HG02852 (cell line): ENCODE measurements around the gene C6orf47.
A peak's percentile ranks its signal among the peaks of the same experiment; 100 is the strongest.

Experiments used
- ATAC-seq: cut with Tn5 transposase; IDR thresholded peaks from one replicate; pipeline ENCODE4 v1.9.1; 2021; ENCODE audit warnings: mild to moderate bottlenecking, moderate library complexity; ENCODE audit not compliant: unreplicated experiment

C6orf47 gene

DNA sequence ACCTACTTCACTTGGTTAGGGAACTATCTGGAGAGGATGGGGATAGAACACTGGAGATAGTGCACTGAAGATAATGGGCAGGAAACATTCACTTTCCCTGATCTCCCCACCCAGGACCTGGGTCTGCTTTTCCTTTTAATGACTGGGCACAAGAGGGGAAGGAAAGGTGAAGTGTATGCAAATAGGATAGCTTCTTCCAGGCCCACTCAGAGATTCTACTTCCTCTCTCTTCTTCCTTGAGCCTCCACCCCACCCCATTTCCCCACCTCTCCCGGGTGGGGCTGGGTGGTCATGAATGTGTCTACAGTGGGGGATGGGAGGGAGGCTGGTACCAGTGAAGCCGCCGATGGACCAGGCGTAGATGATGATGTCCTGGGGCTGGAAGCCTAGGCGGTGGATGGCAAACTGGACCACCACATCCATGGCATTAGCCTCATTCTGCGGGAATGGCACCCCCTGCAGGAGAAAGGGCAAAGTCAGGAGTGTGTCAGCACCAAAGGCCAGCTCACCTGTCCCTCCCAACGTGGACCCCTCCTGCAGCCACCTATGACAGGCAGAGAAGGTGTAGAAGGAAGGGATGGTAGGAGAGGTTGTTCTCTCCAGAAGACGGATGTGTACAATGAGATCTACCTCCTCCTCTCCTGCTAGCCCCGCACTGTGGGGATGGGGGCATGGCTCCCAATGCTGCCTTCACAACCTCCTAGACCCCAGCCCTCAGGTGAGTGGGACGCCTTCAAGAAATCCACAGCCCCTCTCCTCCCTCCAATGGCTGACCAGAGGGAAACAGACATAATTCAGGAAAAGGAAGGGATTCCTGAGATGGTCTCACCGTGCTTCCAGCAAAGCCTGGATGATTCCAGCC, 28.9 kb upstream of the C6orf47 start:
- no peak for ATAC-seq

DNA sequence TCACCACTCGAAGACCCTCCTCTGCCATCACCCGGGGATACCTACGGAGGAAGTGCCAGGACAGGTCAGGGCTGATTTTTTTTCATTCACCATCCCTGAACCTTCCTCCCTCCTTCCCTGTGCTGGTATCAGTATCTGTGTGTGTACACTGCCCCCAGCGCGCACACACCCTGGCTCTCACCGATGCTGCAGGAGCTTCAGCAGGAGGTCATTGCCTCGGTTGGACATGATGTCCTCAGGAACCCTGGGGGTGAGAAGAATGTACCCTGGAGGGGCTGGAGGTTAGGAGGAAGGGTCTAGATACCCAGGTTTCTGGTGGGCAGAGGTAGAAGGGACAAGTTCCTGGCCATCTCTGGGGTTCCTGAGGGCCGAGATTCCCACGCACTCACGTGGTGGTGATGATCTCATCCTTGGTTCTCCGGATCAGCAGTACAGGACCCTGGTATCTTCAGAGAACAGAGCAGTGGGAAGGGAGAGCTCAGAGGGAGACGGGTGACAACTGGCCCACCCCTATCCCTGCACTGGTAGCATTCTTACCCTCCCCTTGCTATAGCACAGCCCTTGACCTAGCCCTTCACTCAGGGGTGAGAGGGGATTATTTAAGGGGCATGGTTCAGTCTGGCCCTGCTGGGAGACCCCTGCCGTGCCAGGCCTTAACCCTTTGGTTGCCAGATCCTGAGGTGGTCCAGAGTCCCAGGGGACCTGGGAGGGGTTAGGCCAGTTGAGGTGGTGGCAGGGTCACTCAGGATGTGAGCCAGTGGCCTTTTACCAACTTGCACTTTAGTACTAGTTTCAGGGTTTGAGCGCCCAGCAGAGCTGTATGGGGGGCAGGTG, 27.5 kb upstream of the C6orf47 start:
- ATAC-seq = no peak

DNA sequence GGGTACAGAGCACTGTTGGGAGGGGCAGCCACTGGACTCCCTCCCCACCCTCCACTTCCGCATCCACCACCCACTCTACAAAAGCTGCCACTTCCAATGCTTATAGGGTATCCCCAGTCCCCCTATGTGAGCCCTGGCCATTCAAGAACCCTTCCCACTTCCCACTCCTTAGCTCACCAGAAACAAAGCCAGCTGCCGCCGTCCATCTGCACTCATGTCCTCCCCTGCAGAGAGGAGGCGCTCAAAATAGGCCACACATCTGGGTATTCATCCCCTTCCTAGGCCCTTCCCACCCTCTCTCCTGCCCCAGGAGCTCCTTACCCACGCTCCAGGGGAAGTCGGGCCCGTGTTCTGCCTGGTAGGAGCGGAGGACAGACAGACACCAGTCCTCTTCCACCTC, 26.7 kb upstream of the C6orf47 start:
- ATAC-seq = no peak

DNA sequence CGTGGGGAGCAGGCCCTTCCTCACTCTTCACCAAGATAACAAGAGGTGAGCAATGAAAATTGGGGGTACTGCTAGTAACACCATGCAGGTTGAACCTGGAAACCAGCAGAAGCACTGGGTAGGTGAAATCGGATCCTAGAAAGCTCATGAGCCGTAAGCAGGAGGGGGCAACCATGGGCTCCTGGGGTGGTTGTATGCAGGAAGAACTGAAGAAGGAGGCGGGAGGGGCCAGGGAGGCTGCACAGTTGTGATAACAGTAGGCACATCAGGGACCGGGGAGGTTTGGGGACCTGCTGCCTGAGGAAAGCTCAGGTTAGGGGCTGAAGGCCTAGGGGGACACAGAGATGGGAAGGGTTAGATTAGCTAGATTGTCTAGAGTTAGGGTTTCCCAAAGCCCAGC, 25.9 kb upstream of the C6orf47 start:
- ATAC-seq = no peak

DNA sequence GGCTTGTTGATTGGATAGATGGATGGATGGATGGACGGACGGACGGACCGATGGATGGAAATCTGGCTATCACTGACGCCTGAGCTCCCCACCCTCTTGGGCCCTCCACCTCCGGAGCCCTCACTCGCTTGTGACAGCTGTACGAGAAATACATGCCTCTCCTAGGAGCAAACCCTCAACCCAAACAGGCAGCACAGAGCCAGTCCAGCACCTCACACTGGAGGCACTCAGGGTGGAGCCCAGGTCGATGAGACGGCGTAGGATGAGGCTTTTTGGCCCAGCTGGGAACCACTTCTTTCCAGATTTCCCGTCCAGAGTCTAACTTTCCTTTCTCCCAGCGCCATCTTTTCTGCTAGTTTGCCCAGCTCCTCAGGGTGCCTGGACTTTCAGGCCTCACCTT, 23.0 kb upstream of the C6orf47 start:
- ATAC-seq = no peak

DNA sequence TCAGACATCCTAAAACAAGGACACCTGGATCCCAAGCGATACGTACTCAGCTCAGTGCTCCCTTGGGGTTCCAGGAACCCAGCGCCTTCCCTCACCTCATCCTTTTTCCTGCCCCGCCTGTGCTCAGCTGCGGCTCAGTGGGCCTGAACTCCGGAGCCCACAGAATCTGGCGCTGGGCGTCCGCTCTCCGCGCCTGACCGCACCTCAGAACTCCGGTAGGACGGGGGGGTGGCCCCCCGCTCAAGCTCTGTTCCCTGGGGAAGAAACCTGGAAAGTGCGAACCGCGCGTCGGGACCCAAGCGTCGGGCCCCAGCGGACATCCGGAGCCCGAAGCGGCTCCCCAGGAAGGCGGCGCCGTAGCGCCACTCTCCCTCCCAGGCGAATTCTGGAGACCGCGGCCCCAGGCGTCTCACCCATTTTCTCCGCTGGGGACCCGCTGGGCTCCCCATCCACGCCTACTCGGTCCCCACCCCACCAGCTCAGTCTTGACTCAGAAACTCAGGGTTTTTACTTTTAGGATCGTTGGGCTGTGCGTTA, 20.6 kb upstream of the C6orf47 start:
- ATAC-seq = no peak

DNA sequence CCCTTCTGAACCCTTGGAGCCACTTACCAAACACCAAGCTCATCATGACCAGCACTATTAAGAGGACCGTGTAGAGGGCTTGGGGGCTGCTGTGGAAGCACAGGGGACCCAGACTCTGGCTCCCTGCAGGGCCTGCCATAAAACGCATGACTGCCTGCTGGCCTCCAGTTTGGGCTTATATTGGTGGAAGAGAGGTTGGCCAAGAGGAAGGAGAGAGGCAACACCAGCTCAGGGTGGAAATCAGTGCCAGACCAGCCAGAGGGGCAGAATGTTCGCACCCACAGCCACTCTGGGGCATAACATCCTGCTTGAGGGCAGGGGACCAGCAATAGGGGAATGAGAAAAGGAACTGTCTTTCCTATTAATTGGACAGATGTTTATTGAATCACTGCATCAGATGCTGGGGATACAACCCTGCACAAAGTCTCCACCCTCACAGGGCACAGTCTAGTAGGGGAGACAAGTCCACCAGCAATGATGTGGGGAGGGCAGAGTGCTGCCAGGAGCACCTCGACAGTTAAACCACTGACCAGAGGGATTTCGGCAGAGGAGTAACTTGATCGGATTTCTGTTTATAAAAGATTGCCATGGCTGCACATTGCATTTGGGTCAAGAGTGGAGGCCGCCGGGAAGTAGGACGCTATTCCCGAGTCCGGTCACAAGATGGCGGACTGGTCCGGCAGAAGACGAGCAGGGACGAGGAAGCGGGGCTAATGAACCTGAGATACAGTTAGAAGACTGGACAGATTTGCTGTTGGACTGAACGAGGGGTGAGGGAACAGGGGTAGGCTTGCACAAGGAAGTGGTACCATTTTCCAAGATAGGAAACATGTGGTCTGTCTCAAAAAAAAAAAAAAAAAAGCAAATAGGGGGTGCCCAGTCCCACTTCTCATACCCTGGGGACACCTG, 19.9 kb upstream of the C6orf47 start, which contains the start of gene LY6G5C:
LY6G5C (minus strand) TSS at position 842 of the 909 bp plus-strand sequence; CDS start at position 148, 694 bp downstream.
- no peak for ATAC-seq

DNA sequence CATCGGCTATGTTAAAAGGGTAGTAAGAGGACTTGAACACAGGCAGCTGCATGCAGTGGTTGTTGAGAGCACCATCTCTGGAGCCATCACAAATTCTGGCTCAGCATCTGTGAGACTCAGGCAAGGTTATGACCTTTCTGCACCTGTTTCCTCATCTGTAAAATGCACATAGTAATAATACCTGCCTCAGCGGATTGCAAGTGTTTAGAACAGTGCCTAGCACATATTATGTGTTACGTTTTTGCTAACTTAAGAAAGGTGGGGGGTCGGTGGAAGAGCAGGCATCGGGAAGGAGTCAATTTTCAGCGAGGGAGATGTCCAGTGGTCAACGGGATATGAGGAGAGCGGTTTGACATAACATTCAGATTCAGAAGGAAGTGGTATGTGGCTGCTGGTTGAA, 17.4 kb upstream of the C6orf47 start:
- no peak for ATAC-seq

DNA sequence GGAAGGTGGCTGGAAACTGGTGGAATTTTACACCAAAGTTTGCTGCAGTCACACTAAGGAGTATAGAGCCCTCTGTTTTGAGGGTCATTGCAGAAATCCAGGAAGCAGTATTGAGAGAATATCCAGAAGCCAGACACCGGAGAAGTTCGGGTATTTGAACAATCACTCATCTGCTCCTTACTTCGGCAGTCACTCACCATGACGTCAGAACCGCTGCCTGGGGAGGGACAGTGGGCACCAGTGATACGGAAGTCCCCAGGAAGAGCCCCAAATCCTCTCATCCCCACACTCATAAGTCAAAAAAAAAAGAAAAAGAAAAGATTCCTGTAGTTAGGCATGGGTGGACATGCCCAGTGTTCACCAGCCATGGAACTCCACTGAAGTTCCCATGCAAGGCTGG, 16.3 kb upstream of the C6orf47 start:
- ATAC-seq = no peak

DNA sequence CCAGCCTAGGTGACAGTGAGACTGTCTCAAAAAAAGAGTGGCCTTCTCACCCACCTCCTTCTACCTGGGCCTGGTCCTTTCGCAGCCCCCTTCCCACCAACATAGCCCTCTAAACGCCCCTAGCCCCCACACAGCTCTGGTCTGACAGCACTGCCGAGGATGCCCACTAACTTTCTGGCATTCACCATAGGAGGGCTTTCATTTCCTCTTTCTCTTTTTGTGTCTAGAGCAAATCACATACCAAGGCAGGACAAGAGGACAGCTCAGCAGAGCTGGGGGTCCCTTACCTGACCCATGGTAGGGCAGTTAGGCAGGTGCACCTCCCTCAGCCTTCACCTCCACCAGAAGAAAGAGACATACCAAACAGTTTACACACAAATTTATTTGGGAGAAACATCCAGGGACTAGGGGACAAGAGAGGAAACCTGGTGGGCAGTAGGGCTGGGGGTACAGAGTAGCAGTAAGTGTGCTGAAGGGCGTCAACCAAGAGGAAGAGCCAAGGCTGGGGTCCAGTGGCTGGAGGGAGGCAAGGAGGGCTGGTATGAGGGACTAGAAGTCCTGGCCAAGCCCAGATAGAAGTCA, 15.8 kb upstream of the C6orf47 start:
- no peak for ATAC-seq

DNA sequence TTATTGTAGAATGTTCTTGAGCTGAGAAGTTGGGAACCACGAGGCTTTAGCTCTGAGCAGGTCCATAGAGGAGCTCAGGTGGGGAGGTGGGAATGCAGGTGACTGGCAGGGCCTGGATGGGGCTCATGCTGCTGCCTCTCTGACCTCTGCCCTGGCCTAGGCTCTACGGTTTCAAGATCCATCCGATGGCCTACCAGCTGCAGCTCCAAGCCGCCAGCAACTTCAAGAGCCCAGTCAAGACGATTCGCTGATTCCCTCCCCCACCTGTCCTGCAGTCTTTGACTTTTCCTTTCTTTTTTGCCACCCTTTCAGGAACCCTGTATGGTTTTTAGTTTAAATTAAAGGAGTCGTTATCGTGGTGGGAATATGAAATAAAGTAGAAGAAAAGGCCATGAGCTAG, 9.1 kb upstream of the C6orf47 start, which contains the start of gene LY6G5B:
LY6G5B (plus strand) TSS at position 301 of the 400 bp plus-strand sequence. CDS start 975 bp downstream, outside the sequence.
- ATAC-seq = no peak

DNA sequence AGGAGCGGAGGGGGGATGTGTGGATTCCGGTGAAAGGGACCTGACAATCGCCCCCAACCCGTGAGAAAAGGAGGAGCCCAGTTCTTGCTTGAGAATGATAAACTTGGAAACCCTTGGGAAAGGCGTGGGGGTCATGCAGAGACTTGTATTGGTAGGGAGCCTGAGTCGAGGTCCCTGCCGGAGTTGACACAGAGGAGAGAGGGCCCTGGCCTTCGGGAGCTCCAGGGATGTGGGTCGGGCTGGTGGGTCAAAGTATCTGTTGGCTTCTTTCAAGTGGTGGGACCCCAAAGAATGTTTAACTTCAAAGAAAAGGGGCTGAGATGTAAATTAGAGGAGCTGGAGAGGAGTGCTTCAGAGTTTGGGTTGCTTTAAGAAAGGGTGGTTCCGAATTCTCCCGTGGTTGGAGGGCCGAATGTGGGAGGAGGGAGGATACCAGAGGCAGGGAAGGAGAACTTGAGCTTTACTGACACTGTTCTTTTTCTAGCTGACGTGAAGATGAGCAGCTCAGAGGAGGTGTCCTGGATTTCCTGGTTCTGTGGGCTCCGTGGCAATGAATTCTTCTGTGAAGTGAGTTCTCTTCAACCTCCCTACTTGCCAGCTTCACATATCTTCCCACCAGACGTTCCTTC, 5.9 kb upstream of the C6orf47 start:
- ATAC-seq = no peak

DNA sequence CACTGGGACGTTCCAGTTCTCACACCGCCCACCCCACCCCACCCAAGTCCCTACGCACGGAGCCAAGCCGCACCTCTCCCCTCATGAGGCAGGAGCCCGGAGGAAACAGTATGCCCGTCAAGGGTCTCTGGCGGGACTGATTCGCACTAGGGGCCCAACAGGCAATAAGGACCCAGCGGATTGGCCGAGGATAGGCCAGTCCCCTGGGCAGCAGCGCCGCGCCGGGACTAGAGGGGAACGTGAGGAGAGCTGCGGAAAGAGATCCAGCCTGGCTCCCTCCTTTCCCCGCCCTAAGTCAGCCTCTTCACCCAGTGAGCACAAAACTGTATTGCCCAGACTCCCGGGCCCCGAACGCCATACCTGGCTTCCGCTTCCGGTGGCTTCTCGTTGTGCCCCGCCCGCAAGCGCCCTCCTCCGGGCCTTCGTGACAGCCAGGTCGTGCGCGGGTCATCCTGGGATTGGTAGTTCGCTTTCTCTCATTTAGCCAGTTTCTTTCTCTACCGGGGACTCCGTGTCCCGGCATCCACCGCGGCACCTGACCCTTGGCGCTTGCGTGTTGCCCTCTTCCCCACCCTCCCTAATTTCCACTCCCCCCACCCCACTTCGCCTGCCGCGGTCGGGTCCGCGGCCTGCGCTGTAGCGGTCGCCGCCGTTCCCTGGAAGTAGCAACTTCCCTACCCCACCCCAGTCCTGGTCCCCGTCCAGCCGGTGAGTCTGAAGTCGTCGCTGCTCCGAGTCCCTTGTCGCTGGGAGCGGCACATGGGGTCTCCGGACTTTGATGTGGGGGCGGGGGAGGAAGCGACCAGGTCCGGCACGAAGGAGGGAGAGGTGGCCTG, 5.1 kb upstream of the C6orf47 start, which contains the start of gene CSNK2B:
CSNK2B (plus strand) TSS at position 580 of the 836 bp plus-strand sequence. CDS start 752 bp downstream, outside the sequence.
- ATAC-seq = peak; percentile 78

DNA sequence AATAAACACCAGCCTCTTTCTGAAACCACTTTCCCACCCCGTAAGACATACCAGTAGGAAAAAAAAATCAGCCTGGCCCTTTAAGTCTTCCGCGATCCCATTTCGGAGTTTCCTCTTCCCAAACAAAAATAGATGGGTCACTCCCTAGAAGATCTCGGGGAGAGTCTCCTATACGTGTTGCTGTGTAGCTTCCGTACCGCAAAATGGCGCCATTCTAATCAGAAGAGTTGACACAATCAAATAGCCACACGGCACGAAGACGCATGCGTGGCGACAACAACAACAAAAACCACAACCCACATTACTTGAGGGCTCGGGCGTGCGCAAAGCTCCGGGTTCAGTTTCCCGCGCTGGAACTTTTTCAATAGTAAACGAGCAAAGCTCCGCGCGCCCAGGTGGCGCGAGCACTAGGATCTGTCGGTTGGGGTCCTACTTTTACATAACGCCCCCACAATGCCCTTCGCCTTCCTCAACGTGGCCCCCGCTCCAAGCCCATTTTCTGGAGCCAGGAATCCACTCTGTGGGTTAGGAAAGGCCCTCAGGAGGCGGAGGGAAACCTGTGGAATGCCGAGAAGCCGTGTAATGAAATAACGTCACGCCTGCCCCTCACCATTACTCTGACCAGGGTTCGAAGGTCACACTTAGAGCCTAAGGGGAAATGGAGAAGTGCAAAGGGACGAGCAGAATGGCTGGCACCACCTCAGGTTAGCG, 4.4 kb upstream of the C6orf47 start, which contains the start of gene GPANK1:
GPANK1 (minus strand) TSS at position 208 of the 711 bp plus-strand sequence. CDS start 519 bp downstream, outside the sequence.
- no peak for ATAC-seq

DNA sequence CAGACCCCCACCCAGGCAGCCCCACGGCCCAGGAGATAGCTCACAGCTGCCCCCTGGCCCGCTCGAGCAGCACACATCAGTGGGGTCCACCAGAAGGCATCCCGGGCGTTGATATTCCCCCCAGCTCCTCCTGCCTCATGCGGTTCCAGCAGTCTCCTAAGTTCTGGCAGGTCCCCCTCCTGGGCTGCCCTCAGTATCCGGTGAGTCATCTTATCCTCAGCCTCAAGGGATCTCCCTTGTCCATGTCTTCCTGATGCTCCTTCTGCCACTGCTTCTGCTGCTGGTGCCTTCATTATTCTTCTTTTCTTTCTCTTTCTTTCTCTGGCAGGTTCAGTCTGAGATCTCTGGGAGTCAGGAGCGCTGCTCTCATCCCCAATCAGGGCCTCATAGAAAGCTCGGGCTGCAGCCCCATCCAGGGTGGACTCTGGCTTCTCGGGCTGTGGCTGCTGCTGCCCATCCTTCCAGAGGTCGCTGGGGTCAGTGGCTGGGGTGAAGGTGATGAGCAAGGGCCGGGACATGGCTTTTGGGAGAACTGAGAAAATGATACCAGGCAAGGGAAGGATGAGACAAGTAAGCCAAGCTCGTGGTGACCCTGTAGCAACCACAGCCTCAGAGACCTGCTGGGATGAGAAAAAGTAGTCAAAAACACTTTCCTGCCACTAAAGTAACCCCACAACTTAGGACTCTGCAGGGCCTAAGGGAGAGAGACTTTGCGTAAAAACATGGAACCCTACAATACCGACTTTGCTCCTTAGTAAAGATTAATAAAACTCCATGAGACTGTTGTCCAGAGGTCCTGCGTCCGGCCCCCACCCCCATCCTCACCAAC, 3.6 kb upstream of the C6orf47 start:
- no peak for ATAC-seq

DNA sequence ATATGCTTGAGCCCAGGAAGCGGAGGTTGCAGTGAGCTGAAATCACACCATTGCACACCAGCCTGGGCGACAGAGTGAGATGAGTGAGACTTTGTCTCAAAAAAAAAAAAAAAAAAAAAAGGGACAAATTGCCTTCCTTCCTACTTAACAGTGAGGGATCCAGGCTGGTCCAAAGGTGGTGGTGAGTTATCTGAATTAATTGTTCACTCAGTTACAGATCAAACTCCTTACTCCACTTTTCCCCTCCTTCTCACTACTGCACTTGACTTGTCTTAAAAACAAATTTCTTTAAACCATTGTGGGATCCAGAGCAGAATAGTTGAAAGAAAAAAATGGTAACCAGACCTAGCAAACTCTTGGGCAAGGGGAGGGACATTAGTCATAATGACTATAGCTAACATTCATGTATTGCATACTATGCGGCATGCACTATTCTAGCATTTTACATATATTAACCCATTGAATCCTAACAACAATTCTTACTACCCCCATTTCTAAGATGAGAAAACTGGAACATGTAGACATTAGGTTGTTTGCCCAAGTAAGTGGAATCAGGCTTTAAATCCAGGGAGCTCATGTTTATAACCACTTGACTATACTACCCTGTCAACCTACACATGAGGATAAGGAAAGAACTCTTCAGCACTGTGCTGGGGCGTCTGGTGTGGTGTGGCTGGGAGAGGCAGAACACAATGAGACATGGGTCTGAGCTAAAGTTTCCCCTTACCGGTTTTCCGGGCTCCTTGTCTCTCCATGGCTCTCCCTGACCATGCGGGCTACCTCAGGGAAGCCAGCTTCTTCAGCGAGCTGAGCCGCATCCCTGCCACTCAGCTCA, 2.8 kb upstream of the C6orf47 start:
- no peak for ATAC-seq
